ENCODE data around the gene ZSCAN5B. TPM values are rescaled to one million over a fixed set of nuclear protein-coding genes. Genes with fewer than 3 reads are reported as not detected.

The ZSCAN5B gene
- total and polyA plus RNA-seq, 2 of the 13 experiments (the other 11 are each of a cell fraction or from before 2014, with no cell fraction given), result not detected

GRCh38 chr19:56170261-56170660 lies 27.3 kb downstream of the ZSCAN5B start (continued):
- TF ChIP-seq, protein P1, sequence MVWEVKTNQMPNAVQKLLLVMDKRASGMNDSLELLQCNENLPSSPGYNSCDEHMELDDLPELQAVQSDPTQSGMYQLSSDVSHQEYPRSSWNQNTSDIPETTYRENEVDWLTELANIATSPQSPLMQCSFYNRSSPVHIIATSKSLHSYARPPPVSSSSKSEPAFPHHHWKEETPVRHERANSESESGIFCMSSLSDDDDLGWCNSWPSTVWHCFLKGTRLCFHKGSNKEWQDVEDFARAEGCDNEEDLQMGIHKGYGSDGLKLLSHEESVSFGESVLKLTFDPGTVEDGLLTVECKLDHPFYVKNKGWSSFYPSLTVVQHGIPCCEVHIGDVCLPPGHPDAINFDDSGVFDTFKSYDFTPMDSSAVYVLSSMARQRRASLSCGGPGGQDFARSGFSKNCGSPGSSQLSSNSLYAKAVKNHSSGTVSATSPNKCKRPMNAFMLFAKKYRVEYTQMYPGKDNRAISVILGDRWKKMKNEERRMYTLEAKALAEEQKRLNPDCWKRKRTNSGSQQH (CRISPR knock-in tag; IDR thresholded peaks at IDR 0.05; ENCODE audit: low read depth), result 0 out of 2 replicates have a peak, but pooled peaks have one; percentile 46
- peak; percentile 65; the same call in 1 of the 2 replicates for TF ChIP-seq KDM3A (CRISPR knock-in tag; IDR thresholded peaks at IDR 0.05; ENCODE audit: low read depth)
- peak; percentile 55; the same call in 1 of the 2 replicates for TF ChIP-seq TBX2 (CRISPR knock-in tag; IDR thresholded peaks at IDR 0.05; ENCODE audit: borderline replicate concordance)
- TF ChIP-seq FOXP4 (CRISPR knock-in tag; IDR thresholded peaks at IDR 0.05), result peak; percentile 55
- TF ChIP-seq STAT5B (CRISPR knock-in tag; IDR thresholded peaks at IDR 0.05), result no peak
- no peak for TF ChIP-seq SNAPC2 (CRISPR knock-in tag; IDR thresholded peaks at IDR 0.05)
- no peak for TF ChIP-seq ZNF530 (CRISPR knock-in tag; IDR thresholded peaks at IDR 0.05; ENCODE audit: low read depth)
- no peak for TF ChIP-seq SETDB1 (CRISPR knock-in tag; IDR thresholded peaks at IDR 0.05; ENCODE audit: borderline replicate concordance)
- TF ChIP-seq, protein P2, sequence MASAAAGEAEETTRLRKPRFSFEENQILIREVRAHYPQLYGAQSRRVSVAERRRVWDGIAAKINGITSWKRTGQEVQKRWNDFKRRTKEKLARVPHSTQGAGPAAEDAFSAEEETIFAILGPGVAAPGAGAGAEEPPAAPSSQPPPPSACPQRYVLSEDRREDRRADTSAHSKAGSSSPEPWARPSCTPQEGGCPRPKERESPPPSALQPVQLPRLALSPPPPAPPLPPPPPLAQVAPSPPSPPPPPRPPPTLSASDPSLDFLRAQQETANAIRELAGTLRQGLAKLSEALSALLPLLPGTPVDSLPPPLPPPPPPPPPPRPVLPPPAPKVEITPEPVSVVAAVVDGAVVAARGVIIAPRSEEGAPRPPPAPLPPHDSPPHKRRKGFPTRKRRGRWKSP (CRISPR knock-in tag; IDR thresholded peaks at IDR 0.05), result 0 out of 2 replicates have a peak, but pooled peaks have one; percentile 64
- TF ChIP-seq GFI1 (CRISPR knock-in tag; IDR thresholded peaks at IDR 0.05; ENCODE audit: borderline replicate concordance), result no peak
- TF ChIP-seq CEBPB (IDR thresholded peaks at IDR 0.05; ENCODE audit: borderline replicate concordance, low read depth, low read length), result peak; percentile 66
- TF ChIP-seq BRCA1 (CRISPR knock-in tag; IDR thresholded peaks at IDR 0.05), result no peak
- TF ChIP-seq SIN3A (IDR thresholded peaks at IDR 0.05; ENCODE audit: borderline replicate concordance, low read depth, low read length), result peak; percentile 60; the same call in 1 of the 2 replicates
- TF ChIP-seq REL (CRISPR knock-in tag; conservative IDR thresholded peaks at IDR 0.05), result no peak
- peak; percentile 67 for TF ChIP-seq RXRB (CRISPR knock-in tag; IDR thresholded peaks at IDR 0.05; ENCODE audit: borderline replicate concordance)
- TF ChIP-seq MBNL3 (CRISPR knock-in tag; conservative IDR thresholded peaks at IDR 0.05), result no peak
- no peak for TF ChIP-seq NFRKB (IDR thresholded peaks at IDR 0.05)
- 0 out of 2 replicates have a peak, but pooled peaks have one; percentile 50 for TF ChIP-seq CHCHD3 (CRISPR knock-in tag; IDR thresholded peaks at IDR 0.05)
- TF ChIP-seq, protein P3, sequence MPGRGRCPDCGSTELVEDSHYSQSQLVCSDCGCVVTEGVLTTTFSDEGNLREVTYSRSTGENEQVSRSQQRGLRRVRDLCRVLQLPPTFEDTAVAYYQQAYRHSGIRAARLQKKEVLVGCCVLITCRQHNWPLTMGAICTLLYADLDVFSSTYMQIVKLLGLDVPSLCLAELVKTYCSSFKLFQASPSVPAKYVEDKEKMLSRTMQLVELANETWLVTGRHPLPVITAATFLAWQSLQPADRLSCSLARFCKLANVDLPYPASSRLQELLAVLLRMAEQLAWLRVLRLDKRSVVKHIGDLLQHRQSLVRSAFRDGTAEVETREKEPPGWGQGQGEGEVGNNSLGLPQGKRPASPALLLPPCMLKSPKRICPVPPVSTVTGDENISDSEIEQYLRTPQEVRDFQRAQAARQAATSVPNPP (CRISPR knock-in tag; IDR thresholded peaks at IDR 0.05), result no peak
- peak; percentile 73 for TF ChIP-seq RXRA (CRISPR knock-in tag; IDR thresholded peaks at IDR 0.05)
- 0 out of 2 replicates have a peak, but pooled peaks have one; percentile 49 for TF ChIP-seq ZNF251 (CRISPR knock-in tag; IDR thresholded peaks at IDR 0.05)
- no peak for TF ChIP-seq ZNF180 (CRISPR knock-in tag; IDR thresholded peaks at IDR 0.05; ENCODE audit: borderline replicate concordance, low read depth)
- no peak for TF ChIP-seq MLLT10 (CRISPR knock-in tag; IDR thresholded peaks at IDR 0.05)
- peak; percentile 66; the same call in 1 of the 2 replicates for TF ChIP-seq MYNN (CRISPR knock-in tag; IDR thresholded peaks at IDR 0.05; ENCODE audit: low read depth)
